ENCODE results near the gene COX5A. TPM values are rescaled to one million over a fixed set of nuclear protein-coding genes. Genes with fewer than 3 reads are reported as not detected.

COX5A gene
- total RNA-seq: 143 TPM

GRCh38 chr15:74937590-74938371 is at the start of gene COX5A:
Gene COX5A (minus strand): TSS chr15:74938073. CDS start chr15:74938014, 59 bp downstream.
- DNase-seq: peak; percentile 98

- no peak for DNase-seq
These were observed 45.9 kb upstream of the COX5A start for GRCh38 chr15:74983725-74984231.

GRCh38 chr15:74982183-74982582 is 44.3 kb upstream of the COX5A start:
- DNase-seq: no peak

GRCh38 chr15:74978503-74978902 is 40.6 kb upstream of the COX5A start:
- no peak for DNase-seq

GRCh38 chr15:74978077-74978476 is 40.2 kb upstream of the COX5A start:
- DNase-seq: no peak

GRCh38 chr15:74977599-74977998 is 39.7 kb upstream of the COX5A start:
- no peak for DNase-seq

- no peak for DNase-seq
These were observed 38.3 kb upstream of the COX5A start for GRCh38 chr15:74976159-74976558.

- no peak for DNase-seq
These were observed 29.8 kb upstream of the COX5A start for GRCh38 chr15:74967670-74968069.

- no peak for DNase-seq
These were observed 26.9 kb upstream of the COX5A start for GRCh38 chr15:74964794-74965193.

GRCh38 chr15:74963213-74963612 is 25.3 kb upstream of the COX5A start:
- DNase-seq: no peak

- no peak for DNase-seq
These were observed 24.8 kb upstream of the COX5A start for GRCh38 chr15:74962671-74963070.

- DNase-seq: no peak
These were observed 24.3 kb upstream of the COX5A start for GRCh38 chr15:74962219-74962618.

GRCh38 chr15:74961616-74962015 is 23.7 kb upstream of the COX5A start:
- DNase-seq: no peak

GRCh38 chr15:74960995-74961588 is 23.2 kb upstream of the COX5A start:
- no peak for DNase-seq

GRCh38 chr15:74960286-74960685 is 22.4 kb upstream of the COX5A start:
- no peak for DNase-seq

- no peak for DNase-seq
These were observed 21.7 kb upstream of the COX5A start for GRCh38 chr15:74959586-74959939.

GRCh38 chr15:74958908-74959585 is 21.2 kb upstream of the COX5A start:
- DNase-seq: no peak

GRCh38 chr15:74958320-74958907 is 20.5 kb upstream of the COX5A start:
- no peak for DNase-seq

GRCh38 chr15:74957476-74958035 is 19.7 kb upstream of the COX5A start:
- DNase-seq: no peak

GRCh38 chr15:74956648-74957475 is 19.0 kb upstream of the COX5A start, which contains the start of gene RPP25:
Gene RPP25 (minus strand): TSS chr15:74956772. CDS start chr15:74956583, 189 bp downstream.
- DNase-seq: peak; percentile 57

Measured in tongue (tissue), 2 donors.